KMS-11 (cell line): Measurements from ENCODE around the gene ASPSCR1.

Source experiments
- H2AFZ ChIP-seq: fragments of 200-600 bp; sonication (generic); 2 replicates; pipeline ENCODE4 v1.6.1; 2016; ENCODE audit warnings: antibody characterized with exemption, mixed run types, low read depth
- H3K27ac ChIP-seq: fragments of 200-600 bp; sonication (generic); 2 replicates; pipeline ENCODE4 v1.6.1; 2016; ENCODE audit warnings: mild to moderate bottlenecking, mixed run types
- H3K27me3 ChIP-seq: fragments of 200-600 bp; sonication (generic); 2 replicates; pipeline ENCODE4 v1.6.1; 2017; ENCODE audit warnings: mild to moderate bottlenecking, low read depth, mixed run types, moderate library complexity; ENCODE audit not compliant: insufficient read depth
- H3K36me3 ChIP-seq: fragments of 200-600 bp; sonication (generic); 2 replicates; pipeline ENCODE4 v1.6.1; 2017; ENCODE audit warnings: mild to moderate bottlenecking, mixed run types; ENCODE audit not compliant: insufficient read depth
- H3K4me1 ChIP-seq: fragments of 200-600 bp; sonication (generic); 2 replicates; pipeline ENCODE4 v1.6.1; 2016; ENCODE audit warnings: mild to moderate bottlenecking, low read depth, mixed run types; ENCODE audit not compliant: poor library complexity, severe bottlenecking
- H3K4me2 ChIP-seq: fragments of 200-600 bp; sonication (generic); 2 replicates; pipeline ENCODE4 v1.7.0; 2016; ENCODE audit warnings: mild to moderate bottlenecking, mixed run types
- H3K4me3 ChIP-seq: fragments of 200-600 bp; sonication (generic); IDR thresholded peaks from 2 replicates; pipeline ENCODE4 v1.6.1; 2017; ENCODE audit warnings: low read depth, low read length, mixed read lengths; ENCODE audit not compliant: insufficient read depth
- H3K79me2 ChIP-seq: fragments of 200-600 bp; sonication (generic); 2 replicates; pipeline ENCODE4 v1.6.1; 2016; ENCODE audit warnings: low read depth, mixed run types; ENCODE audit not compliant: insufficient read depth
- H3K9ac ChIP-seq: fragments of 200-600 bp; sonication (generic); 2 replicates; pipeline ENCODE4 v1.6.1; 2016; ENCODE audit warnings: mild to moderate bottlenecking, mixed run types
- H4K20me1 ChIP-seq: fragments of 200-600 bp; sonication (generic); 2 replicates; pipeline ENCODE4 v1.6.1; 2016; ENCODE audit warnings: mild to moderate bottlenecking, mixed run types; ENCODE audit not compliant: insufficient read depth
- CTCF ChIP-seq: fragments of 200-600 bp; sonication (generic); conservative IDR thresholded peaks from 2 replicates; pipeline ENCODE4 v1.6.1; 2017; ENCODE audit warnings: low read depth, mild to moderate bottlenecking, antibody characterized with exemption, low read length, moderate library complexity, mixed read lengths

ASPSCR1 gene

GRCh38 chr17:82010575-82011525 is 33.4 kb downstream of the ASPSCR1 start:
- Histone ChIP-seq H2AFZ (no peak overlapping the region), H3K9ac (no peak overlapping the region), H3K27me3 (no peaks in the 10 kb centered on the region), H3K4me1 (no peaks in the 10 kb centered on the region), H3K4me3 (no peak overlapping the region), H3K27ac (no peak overlapping the region), H3K4me2 (no peak overlapping the region), H3K79me2 (no peaks in the 10 kb centered on the region), H3K36me3 (no peaks in the 10 kb centered on the region), H4K20me1 (no peaks in the 10 kb centered on the region)
- TF ChIP-seq CTCF: no peak

- no peak overlapping the region for H3K4me3 ChIP-seq
- no peaks in the 10 kb centered on the region for H3K79me2 ChIP-seq
- no peaks in the 10 kb centered on the region for H4K20me1 ChIP-seq
- H3K4me2 ChIP-seq: no peak overlapping the region
- H3K27me3 ChIP-seq: no peaks in the 10 kb centered on the region
- no peak overlapping the region for H3K27ac ChIP-seq
- no peak overlapping the region for H3K9ac ChIP-seq
- no peak overlapping the region for H2AFZ ChIP-seq
- no peak for TF ChIP-seq CTCF
- no peaks in the 10 kb centered on the region for H3K4me1 ChIP-seq
- H3K36me3 ChIP-seq: no peaks in the 10 kb centered on the region
Observed at GRCh38 chr17:82011617-82012187, 34.3 kb downstream of the ASPSCR1 start.

GRCh38 chr17:82012261-82012639 is 34.8 kb downstream of the ASPSCR1 start:
- Histone ChIP-seq H3K4me3 (no peak overlapping the region), H3K4me1 (no peaks in the 10 kb centered on the region), H3K27me3 (no peaks in the 10 kb centered on the region), H3K4me2 (no peak overlapping the region), H4K20me1 (no peaks in the 10 kb centered on the region), H3K79me2 (no peaks in the 10 kb centered on the region), H3K27ac (no peak overlapping the region), H2AFZ (no peak overlapping the region), H3K9ac (no peak overlapping the region), H3K36me3 (no peaks in the 10 kb centered on the region)
- no peak for TF ChIP-seq CTCF

- H3K9ac ChIP-seq: no peak overlapping the region
Observed at GRCh38 chr17:82012640-82013295, 35.3 kb downstream of the ASPSCR1 start.

More at GRCh38 chr17:82012640-82013295, 35.3 kb downstream of the ASPSCR1 start:
- H3K36me3 ChIP-seq: no peaks in the 10 kb centered on the region
- no peak overlapping the region for H3K4me2 ChIP-seq
- H3K4me1 ChIP-seq: no peaks in the 10 kb centered on the region
- no peak overlapping the region for H2AFZ ChIP-seq
- H3K27ac ChIP-seq: no peak overlapping the region
- no peaks in the 10 kb centered on the region for H4K20me1 ChIP-seq
- TF ChIP-seq CTCF: no peak
- no peak overlapping the region for H3K4me3 ChIP-seq
- no peaks in the 10 kb centered on the region for H3K27me3 ChIP-seq
- no peaks in the 10 kb centered on the region for H3K79me2 ChIP-seq
